IMR-90 (cell line): Measurements from ENCODE around the gene SAMM50.

Experiments used
- BHLHE40 ChIP-seq: fragments of 150-350 bp; IDR thresholded peaks from 2 replicates; pipeline ENCODE4 v1.6.1; 2016; ENCODE audit warnings: mild to moderate bottlenecking, low read depth, low read length
- CTCF ChIP-seq: conservative IDR thresholded peaks from 2 replicates; pipeline ENCODE4 v1.5.1; 2012; ENCODE audit warnings: mild to moderate bottlenecking, low read depth, low read length, improper control_type of control experiment
- ELK1 ChIP-seq: fragments of 150-350 bp; IDR thresholded peaks from 2 replicates; pipeline ENCODE4 v1.6.1; 2016; ENCODE audit warnings: low read depth, mild to moderate bottlenecking, low read length, moderate library complexity, borderline replicate concordance
- TF ChIP-seq, protein P1 (sequence below): fragments of 150-350 bp; IDR thresholded peaks from 2 replicates; pipeline ENCODE4 v1.6.1; 2017; ENCODE audit warnings: mild to moderate bottlenecking, antibody characterized with exemption, low read length, low read depth

DNA sequence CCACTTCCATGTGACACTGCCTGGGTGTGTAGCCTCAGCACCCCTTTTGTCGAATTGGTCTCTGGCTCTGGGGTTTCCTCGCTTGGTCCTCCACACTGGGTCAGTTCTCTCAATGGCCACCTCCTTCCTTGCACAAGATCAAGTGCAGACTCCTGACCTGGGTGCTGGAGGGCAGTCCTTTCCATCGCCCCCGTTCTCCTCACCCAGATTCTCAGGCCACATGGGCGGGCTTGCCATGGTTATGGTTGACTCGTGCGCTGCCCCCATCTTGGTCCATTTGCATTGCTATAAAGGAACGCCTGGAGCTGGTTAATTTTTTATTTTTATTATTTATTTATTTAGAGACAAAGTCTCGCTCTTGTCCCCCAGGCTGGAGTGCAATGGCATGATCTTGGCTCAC is 63.4 kb downstream of the SAMM50 start:
- TF ChIP-seq BHLHE40 (no peak), CTCF (no peak), ELK1 (no peak)
- TF ChIP-seq, protein P1, sequence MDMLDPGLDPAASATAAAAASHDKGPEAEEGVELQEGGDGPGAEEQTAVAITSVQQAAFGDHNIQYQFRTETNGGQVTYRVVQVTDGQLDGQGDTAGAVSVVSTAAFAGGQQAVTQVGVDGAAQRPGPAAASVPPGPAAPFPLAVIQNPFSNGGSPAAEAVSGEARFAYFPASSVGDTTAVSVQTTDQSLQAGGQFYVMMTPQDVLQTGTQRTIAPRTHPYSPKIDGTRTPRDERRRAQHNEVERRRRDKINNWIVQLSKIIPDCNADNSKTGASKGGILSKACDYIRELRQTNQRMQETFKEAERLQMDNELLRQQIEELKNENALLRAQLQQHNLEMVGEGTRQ: no peak
